Type B pancreatic cell (in vitro differentiated cells): Measurements from ENCODE around the gene TLL2. TPM values are rescaled to one million over a fixed set of nuclear protein-coding genes. Genes with fewer than 3 reads are reported as not detected.

Experiments used
- DNase-seq: peaks from one replicate; pipeline ENCODE4 v3.0.0; 2021; ENCODE audit warnings: mixed read lengths; ENCODE audit not compliant: unreplicated experiment; ENCODE audit errors: extremely low spot score
- H3K27ac Mint-ChIP-seq: 2 replicates; pipeline ENCODE4 v1.8.0; 2021; ENCODE audit warnings: mild to moderate bottlenecking, mixed read lengths
- H3K27me3 Mint-ChIP-seq: 2 replicates; pipeline ENCODE4 v1.8.0; 2021; ENCODE audit warnings: mixed read lengths
- H3K36me3 Mint-ChIP-seq: 2 replicates; pipeline ENCODE4 v1.8.0; 2021; ENCODE audit warnings: mixed read lengths
- H3K4me1 Mint-ChIP-seq: one replicate; pipeline ENCODE4 v1.8.0; 2021; ENCODE audit warnings: mixed read lengths; ENCODE audit not compliant: unreplicated experiment
- H3K4me3 Mint-ChIP-seq: 2 replicates; pipeline ENCODE4 v1.8.0; 2021; ENCODE audit warnings: mild to moderate bottlenecking, mixed read lengths
- H3K9me3 Mint-ChIP-seq: 2 replicates; pipeline ENCODE4 v1.8.0; 2021; ENCODE audit warnings: mixed read lengths
- total RNA-seq: library from RNA; stranded (reverse); gene quantifications from 2 replicates; pipeline ENCODE4 v1.2.1, GENCODE V29; 2021; ENCODE audit warnings: low replicate concordance
- TF ChIP-seq, protein P1 (sequence below): fragments of 200-600 bp; sonication (generic); conservative IDR thresholded peaks from 2 replicates; pipeline ENCODE4 v1.5.0; 2021; ENCODE audit warnings: antibody characterized with exemption, mild to moderate bottlenecking

Gene TLL2
- total RNA-seq, 1 donor from 2014 or later: 0.85 TPM

DNA sequence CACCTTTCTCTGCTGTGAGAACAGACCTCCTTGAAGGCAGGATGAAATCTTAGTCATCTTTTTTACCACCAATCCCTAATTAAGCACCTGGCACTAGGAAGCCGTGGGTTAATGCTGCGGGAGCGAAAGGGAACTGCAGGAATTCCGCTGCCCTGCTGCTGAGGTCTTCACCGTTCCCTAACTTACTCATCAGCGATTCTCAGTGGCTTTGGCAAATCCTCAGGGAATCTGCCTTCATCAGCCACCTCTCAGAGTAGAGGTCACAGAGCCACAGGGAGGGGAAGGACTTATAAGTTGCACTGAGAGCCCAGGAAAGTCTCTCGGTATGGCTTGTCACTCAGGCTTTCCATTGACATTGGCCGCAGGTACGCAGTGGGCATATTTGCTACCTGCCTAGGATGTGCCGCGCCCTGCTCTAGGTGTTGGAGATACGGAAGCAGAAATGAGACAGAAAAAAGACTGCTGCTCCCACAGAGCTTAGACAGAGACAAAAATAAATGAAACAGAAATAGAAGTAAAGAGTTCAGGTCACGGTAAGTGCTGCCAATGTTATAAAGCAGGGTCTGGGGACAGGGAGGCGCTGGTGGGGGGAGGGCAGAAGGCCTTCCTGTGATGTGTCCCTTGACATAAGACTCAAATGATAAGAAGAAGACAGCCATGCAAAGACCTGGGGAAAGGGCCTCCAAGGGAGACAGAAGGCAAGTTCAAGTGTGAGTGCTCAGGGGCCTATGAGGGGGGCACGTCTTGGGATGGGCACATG is 82.3 kb downstream of the TLL2 start:
- Mint-ChIP-seq H3K9me3 (peaks cover 7% of the 10 kb centered on the region), H3K27me3 (peaks cover 21% of the 10 kb centered on the region), H3K36me3 (no peaks in the 10 kb centered on the region), H3K27ac (no peak overlapping the region), H3K4me1 (no peaks in the 10 kb centered on the region), H3K4me3 (no peak overlapping the region)
- TF ChIP-seq, protein P1, sequence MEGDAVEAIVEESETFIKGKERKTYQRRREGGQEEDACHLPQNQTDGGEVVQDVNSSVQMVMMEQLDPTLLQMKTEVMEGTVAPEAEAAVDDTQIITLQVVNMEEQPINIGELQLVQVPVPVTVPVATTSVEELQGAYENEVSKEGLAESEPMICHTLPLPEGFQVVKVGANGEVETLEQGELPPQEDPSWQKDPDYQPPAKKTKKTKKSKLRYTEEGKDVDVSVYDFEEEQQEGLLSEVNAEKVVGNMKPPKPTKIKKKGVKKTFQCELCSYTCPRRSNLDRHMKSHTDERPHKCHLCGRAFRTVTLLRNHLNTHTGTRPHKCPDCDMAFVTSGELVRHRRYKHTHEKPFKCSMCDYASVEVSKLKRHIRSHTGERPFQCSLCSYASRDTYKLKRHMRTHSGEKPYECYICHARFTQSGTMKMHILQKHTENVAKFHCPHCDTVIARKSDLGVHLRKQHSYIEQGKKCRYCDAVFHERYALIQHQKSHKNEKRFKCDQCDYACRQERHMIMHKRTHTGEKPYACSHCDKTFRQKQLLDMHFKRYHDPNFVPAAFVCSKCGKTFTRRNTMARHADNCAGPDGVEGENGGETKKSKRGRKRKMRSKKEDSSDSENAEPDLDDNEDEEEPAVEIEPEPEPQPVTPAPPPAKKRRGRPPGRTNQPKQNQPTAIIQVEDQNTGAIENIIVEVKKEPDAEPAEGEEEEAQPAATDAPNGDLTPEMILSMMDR: no peak
- no peak for DNase-seq

DNA sequence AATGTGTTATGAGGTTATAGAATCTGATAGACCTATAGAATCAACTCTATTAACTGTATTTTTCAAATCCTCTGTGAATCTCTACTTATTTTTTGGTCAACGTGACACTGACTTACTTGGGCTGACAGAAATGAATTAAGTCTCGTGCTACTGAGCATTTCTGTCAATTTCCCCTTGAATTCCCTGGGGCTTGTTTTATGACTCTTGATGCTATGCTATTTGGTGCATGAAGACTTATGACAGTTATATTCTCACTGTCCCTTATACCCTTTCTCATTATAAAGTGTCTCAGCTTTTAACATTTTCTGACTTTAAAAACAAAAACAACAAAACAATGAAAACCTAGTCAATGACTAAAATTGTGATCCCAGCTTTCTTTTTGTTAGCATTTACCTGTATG is 86.4 kb downstream of the TLL2 start:
- Mint-ChIP-seq H3K36me3 (no peaks in the 10 kb centered on the region), H3K9me3 (no peaks in the 10 kb centered on the region), H3K4me1 (peaks cover 3% of the 10 kb centered on the region), H3K27me3 (peaks cover 32% of the 10 kb centered on the region), H3K4me3 (no peak overlapping the region), H3K27ac (no peak overlapping the region)
- TF ChIP-seq, protein P1: no peak
- no peak for DNase-seq

DNA sequence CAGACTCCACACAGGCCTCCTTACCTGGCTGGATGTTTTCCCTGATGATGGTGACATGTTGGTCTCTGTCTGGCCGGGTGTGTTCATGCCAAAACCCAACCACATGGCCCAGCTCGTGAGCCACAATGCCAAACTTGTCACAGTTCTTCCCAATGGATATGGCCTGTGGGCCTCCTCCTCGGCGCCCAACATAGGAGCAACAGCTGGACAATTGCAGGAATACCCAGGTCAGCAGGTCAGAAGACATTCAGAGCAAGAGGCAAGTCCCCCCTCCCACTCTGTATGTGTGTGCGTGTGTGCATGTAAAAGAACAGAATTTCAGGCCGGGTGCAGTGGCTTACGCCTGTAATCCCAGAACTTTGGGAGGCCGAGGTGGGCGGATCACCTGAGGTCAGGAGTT is 91.2 kb downstream of the TLL2 start:
- TF ChIP-seq, protein P1: no peak
- peaks cover 27% of the 10 kb centered on the region for H3K27me3 Mint-ChIP-seq
- no peak for DNase-seq
- no peak overlapping the region for H3K27ac Mint-ChIP-seq
- no peaks in the 10 kb centered on the region for H3K9me3 Mint-ChIP-seq
- no peaks in the 10 kb centered on the region for H3K36me3 Mint-ChIP-seq
- H3K4me3 Mint-ChIP-seq: no peak overlapping the region
- peaks cover 23% of the 10 kb centered on the region for H3K4me1 Mint-ChIP-seq

DNA sequence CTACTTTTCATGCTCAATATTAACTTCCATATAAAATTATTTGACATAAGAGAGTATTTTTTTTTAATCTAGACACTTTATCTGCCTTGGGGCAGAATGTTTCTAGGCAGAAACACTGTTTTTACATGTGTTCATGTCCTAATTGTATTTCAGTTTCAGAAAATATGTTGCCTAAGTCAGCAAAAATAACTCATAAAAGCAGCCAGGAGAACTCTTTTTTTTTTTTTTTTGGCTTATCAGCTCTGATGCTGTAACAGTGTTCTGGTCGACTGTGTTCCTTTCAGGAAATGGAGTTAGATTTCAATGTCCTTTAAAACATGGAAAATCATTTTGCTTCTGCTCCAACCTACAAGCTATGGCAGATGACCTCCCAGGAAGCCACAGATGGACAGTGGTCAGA is 91.7 kb downstream of the TLL2 start:
- Mint-ChIP-seq H3K36me3 (no peaks in the 10 kb centered on the region), H3K4me1 (peaks cover 23% of the 10 kb centered on the region), H3K9me3 (no peaks in the 10 kb centered on the region), H3K4me3 (no peak overlapping the region), H3K27ac (no peak overlapping the region), H3K27me3 (peaks cover 23% of the 10 kb centered on the region)
- DNase-seq: no peak
- TF ChIP-seq, protein P1: no peak

DNA sequence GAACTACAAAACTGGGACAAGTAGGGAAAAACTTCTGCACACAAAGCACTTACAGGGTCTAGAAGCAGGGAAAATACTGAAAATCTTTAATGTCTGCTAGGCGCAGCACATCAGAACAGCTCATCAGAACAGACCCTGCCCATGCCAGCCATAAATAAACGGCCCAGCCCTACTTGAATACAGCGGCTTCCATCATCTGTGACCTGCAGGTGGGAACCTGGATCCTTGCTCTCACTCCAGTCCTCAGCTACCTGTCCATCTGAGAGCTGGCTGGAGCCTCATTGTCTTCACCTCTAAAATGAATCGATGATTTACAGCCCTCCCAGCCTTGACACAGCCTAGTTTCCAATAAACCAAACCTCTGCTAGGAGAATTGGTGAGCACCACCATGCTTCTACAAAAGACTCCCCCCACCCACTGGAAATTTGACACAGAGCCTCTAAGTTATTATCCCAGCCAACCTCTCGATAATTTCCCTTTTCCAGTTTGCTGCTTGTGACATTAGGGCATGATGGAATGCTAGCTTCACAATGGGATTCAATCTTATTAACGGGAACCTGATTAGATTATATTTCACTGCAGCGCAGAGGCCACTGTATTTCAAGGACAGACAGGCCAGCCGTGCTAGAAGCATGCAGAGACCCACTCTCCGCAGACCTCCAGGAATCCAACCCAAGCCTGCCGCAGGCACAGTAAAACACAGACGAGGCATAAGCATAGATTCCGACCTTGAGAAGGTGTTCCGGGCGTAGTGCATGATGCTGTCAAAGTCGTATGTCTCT is 93.3 kb downstream of the TLL2 start:
- no peaks in the 10 kb centered on the region for H3K9me3 Mint-ChIP-seq
- H3K36me3 Mint-ChIP-seq: no peaks in the 10 kb centered on the region
- no peak for DNase-seq
- H3K4me1 Mint-ChIP-seq: peaks cover 23% of the 10 kb centered on the region
- no peak overlapping the region for H3K27ac Mint-ChIP-seq
- no peak overlapping the region for H3K4me3 Mint-ChIP-seq
- H3K27me3 Mint-ChIP-seq: peaks cover 19% of the 10 kb centered on the region
- TF ChIP-seq, protein P1: no peak
